PFSK-1 (cell line): ENCODE data around the gene TRIL.

ENCODE experiments used
- POLR2AphosphoS5 ChIP-seq: IDR thresholded peaks from 2 replicates; pipeline ENCODE4 v1.6.1; 2012; ENCODE audit warnings: low read depth, mild to moderate bottlenecking, control low read depth, low read length, moderate library complexity
- TAF1 ChIP-seq: IDR thresholded peaks from 2 replicates; pipeline ENCODE4 v1.6.1; 2012; ENCODE audit warnings: low read length, control low read depth, borderline replicate concordance; ENCODE audit not compliant: insufficient read depth
- TF ChIP-seq, protein P1 (sequence below), 2 experiments: IDR thresholded peaks; 2 replicates each; pipeline versions ENCODE4 v1.6.1 to v1.8.0; 2011 to 2012; ENCODE audit warnings: low read depth in 2 of 2, low read length in 2 of 2, control low read depth in 1 of 2, inconsistent platforms in 1 of 2, mild to moderate bottlenecking in 1 of 2, moderate library complexity in 1 of 2; ENCODE audit not compliant: insufficient read depth in 1 of 2

DNA sequence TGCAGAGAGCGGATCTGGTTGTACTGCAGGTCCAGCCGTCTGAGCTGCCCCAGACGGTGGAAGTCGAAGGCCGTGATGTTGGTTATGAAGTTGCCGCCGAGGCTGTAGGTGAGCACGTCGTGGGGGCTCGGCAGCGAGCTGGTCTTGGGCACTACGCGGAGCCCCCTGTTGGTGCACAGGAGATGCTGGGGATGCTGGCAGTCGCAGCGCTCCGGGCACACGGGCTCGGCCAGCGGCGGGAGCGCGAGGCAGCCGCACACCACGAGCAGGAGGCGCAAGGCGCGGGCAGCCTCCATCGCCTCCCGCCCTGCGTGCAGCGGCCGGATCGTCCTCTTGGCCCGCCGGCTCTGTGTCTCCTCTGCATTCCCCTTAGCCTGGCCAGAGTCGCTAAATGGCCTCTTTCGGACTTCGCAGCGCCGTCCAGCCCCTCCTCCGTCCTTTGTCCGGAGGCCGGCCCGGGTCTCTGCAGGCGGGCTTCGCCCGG, 337 bp downstream of the TRIL start:
- TF ChIP-seq, protein P1, sequence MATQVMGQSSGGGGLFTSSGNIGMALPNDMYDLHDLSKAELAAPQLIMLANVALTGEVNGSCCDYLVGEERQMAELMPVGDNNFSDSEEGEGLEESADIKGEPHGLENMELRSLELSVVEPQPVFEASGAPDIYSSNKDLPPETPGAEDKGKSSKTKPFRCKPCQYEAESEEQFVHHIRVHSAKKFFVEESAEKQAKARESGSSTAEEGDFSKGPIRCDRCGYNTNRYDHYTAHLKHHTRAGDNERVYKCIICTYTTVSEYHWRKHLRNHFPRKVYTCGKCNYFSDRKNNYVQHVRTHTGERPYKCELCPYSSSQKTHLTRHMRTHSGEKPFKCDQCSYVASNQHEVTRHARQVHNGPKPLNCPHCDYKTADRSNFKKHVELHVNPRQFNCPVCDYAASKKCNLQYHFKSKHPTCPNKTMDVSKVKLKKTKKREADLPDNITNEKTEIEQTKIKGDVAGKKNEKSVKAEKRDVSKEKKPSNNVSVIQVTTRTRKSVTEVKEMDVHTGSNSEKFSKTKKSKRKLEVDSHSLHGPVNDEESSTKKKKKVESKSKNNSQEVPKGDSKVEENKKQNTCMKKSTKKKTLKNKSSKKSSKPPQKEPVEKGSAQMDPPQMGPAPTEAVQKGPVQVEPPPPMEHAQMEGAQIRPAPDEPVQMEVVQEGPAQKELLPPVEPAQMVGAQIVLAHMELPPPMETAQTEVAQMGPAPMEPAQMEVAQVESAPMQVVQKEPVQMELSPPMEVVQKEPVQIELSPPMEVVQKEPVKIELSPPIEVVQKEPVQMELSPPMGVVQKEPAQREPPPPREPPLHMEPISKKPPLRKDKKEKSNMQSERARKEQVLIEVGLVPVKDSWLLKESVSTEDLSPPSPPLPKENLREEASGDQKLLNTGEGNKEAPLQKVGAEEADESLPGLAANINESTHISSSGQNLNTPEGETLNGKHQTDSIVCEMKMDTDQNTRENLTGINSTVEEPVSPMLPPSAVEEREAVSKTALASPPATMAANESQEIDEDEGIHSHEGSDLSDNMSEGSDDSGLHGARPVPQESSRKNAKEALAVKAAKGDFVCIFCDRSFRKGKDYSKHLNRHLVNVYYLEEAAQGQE (IDR thresholded peaks at IDR 0.05; ENCODE audit: insufficient read depth in 1 of 2, low read depth in 2 of 2, low read length in 2 of 2), result no peak
- TF ChIP-seq POLR2AphosphoS5 (no peak), TAF1 (no peak)
